ENCODE measurements around the gene HOXB5.

HOXB5 gene

DNA sequence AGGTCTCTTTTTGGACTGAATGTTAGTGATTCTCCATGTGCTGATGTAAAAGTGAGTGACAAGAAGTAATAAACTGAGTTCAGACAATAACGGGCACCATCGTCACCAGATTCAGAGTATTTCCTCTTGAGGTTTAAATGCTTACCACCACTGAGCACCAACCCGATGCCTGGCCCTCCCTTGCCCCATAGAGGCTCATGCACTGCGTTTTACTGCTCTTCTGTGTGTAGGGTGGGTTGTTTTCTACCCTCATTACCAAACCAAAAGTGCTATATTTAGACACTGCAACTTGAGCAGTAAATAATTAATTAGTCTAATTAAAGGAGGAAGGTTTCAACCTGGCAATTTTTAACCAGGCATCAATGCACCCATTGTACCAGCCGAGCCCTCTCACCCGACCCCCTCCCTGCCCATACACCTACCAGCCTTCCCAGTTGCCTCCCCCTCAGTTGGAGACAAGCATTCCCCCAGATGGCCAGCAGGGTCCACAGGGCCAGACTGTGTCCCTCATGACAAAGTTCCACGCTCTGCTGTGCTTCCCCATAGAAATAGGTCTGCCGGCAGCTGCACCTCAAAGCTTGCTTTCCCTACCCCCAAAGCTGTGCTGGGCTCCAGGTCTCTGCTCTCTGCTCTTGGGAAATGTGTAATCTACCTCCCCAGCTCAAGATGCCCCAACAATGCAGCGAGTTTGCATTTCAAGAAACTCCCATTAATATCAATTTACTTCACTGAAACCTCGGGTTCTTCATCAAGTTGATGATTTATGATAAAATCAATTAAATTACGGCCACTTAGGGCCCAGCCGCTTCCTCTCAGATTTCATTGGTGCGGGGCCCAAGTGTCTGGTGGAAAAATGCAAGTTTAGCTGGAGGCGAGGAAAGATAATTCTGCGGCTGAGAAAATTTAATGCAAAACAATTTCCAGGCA lies 31.4 kb downstream of the HOXB5 start:
- H3K9ac ChIP-seq (ENCODE audit: low read depth, low read length), result no peak overlapping the region
- H3K27ac ChIP-seq (ENCODE audit: low read length), result no peak overlapping the region
- no peaks in the 10 kb centered on the region for H3K36me3 ChIP-seq (ENCODE audit: insufficient read depth, low read length)
- TF ChIP-seq, protein P1, sequence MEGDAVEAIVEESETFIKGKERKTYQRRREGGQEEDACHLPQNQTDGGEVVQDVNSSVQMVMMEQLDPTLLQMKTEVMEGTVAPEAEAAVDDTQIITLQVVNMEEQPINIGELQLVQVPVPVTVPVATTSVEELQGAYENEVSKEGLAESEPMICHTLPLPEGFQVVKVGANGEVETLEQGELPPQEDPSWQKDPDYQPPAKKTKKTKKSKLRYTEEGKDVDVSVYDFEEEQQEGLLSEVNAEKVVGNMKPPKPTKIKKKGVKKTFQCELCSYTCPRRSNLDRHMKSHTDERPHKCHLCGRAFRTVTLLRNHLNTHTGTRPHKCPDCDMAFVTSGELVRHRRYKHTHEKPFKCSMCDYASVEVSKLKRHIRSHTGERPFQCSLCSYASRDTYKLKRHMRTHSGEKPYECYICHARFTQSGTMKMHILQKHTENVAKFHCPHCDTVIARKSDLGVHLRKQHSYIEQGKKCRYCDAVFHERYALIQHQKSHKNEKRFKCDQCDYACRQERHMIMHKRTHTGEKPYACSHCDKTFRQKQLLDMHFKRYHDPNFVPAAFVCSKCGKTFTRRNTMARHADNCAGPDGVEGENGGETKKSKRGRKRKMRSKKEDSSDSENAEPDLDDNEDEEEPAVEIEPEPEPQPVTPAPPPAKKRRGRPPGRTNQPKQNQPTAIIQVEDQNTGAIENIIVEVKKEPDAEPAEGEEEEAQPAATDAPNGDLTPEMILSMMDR (IDR thresholded peaks at IDR 0.05; ENCODE audit: borderline replicate concordance, extremely low read depth, low read length, poor library complexity, severe bottlenecking), result no peak
- no peak for TF ChIP-seq EZH2 (IDR thresholded peaks at IDR 0.05; ENCODE audit: borderline replicate concordance, low read depth, low read length, severe bottlenecking)
- no peaks in the 10 kb centered on the region for H3K4me1 ChIP-seq (ENCODE audit: insufficient read depth, low read length)
- peaks cover 52% of the 10 kb centered on the region for H3K27me3 ChIP-seq (ENCODE audit: insufficient read depth, low read length, poor library complexity)
- ATAC-seq (ENCODE audit: insufficient read depth, low read depth) (no peak), DNase-seq (no peak)
- H3K79me2 ChIP-seq (ENCODE audit: insufficient read depth, low read length), result no peaks in the 10 kb centered on the region
- no peak overlapping the region for H3K4me3 ChIP-seq (ENCODE audit: low read depth in 1 of 2, low read length in 2 of 2)
- H2AFZ ChIP-seq (ENCODE audit: low read depth, low read length), result no peak overlapping the region
- no peaks in the 10 kb centered on the region for H3K9me3 ChIP-seq (ENCODE audit: insufficient read depth, low read length, severe bottlenecking)
- peaks cover 8% of the 10 kb centered on the region; the same call in 1 of the 2 replicates for H4K20me1 ChIP-seq (ENCODE audit: insufficient read depth, low read length)
- no peak overlapping the region for H3K4me2 ChIP-seq (ENCODE audit: insufficient read depth, low read length)

DNA sequence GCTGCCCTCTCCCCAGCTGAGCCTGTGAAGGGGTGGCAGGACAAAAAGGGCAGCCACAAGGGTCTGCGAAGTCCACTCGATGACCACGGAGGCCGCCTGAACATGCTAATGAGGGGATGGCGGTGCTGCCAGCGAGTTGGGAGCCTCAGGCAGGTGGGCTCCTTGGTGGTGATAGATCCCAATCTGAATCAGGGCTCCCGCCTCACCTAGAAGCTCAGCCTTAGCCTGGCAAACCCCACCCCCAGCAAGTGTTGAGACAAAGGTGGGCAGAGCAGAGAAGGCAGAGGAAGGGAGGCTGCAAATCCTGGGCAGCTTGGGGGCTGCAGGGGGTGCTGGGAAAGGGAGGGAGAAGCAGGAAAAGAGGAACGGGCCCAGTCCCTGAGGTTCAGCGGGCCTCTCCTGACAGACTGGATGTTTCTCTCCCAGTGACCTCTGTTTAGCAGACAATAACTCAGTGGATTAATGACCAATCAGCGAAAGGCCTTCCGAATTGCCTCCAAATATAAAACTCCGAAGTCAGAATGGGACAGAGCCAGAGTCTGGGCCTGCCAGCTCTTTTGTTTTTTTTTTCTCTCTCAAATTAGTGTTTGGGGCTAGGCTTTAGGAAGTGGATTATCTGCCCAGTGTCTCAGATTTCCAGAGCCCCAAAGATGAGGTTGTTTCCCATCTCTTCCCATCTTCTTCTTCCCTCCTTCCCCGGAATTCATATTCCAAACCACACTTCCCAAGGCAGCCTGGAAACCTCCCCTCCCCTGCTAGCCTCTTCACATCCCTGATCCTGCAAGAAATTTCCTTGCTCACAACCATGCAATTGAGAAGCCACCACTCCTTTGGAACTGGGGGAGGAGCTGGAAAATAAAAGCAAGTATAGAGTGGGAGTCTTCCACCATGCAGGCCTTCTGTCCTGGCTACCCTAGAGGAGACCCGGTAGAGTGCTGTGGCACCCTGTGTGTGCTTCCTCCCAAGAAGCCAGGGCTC lies 33.5 kb downstream of the HOXB5 start:
- no peaks in the 10 kb centered on the region for H3K79me2 ChIP-seq (ENCODE audit: insufficient read depth, low read length)
- no peaks in the 10 kb centered on the region for H3K36me3 ChIP-seq (ENCODE audit: insufficient read depth, low read length)
- no peaks in the 10 kb centered on the region for H3K4me1 ChIP-seq (ENCODE audit: insufficient read depth, low read length)
- H3K27ac ChIP-seq (ENCODE audit: low read length), result no peak overlapping the region
- H3K4me2 ChIP-seq (ENCODE audit: insufficient read depth, low read length), result no peak overlapping the region
- no peak overlapping the region for H2AFZ ChIP-seq (ENCODE audit: low read depth, low read length)
- H3K9ac ChIP-seq (ENCODE audit: low read depth, low read length), result no peak overlapping the region
- H4K20me1 ChIP-seq (ENCODE audit: insufficient read depth, low read length), result peaks cover 8% of the 10 kb centered on the region; the same call in 1 of the 2 replicates
- no peak for DNase-seq
- no peaks in the 10 kb centered on the region for H3K9me3 ChIP-seq (ENCODE audit: insufficient read depth, low read length, severe bottlenecking)
- peaks cover 55% of the 10 kb centered on the region for H3K27me3 ChIP-seq (ENCODE audit: insufficient read depth, low read length, poor library complexity)
- ATAC-seq (ENCODE audit: insufficient read depth, low read depth), result no peak
- TF ChIP-seq, protein P1 (IDR thresholded peaks at IDR 0.05; ENCODE audit: borderline replicate concordance, extremely low read depth, low read length, poor library complexity, severe bottlenecking), result no peak
- TF ChIP-seq EZH2 (IDR thresholded peaks at IDR 0.05; ENCODE audit: borderline replicate concordance, low read depth, low read length, severe bottlenecking), result no peak
- no peak overlapping the region for H3K4me3 ChIP-seq (ENCODE audit: low read depth in 1 of 2, low read length in 2 of 2)

DNA sequence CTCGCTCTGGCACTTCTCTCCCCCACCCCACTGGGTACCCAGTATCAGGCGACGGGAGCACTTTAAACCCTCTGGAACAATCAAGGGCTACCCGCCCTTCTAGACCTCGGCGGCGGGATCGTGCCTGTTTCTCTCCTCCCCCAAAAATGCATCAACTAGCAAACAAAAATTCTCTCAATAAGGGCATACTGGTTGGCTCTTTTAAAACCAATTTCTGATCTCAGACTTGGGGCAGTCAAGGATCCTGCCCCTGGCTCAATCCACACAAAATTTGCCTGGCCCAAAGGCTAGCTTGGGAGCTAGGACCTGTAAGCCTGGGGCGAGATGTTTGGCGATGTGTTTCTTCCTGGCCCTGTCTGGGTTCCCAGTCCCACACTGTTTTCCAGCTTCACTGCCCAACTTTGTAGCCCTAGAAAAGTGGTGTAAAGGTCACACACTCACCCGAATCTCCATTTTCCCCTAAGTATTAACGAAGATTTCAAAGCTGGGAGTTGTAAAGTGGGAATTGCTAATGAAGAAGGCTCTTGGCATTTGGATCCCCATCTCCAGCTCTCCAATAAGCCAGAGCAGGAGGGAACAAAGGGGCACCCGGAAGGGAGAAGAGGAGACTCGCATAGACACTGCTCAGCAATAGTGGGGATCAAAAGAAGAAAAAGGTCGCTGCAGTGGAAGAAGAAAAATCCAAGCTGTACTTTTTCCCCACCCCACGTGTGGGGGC lies 34.3 kb downstream of the HOXB5 start:
- Histone ChIP-seq H3K27me3 (ENCODE audit: insufficient read depth, low read length, poor library complexity) (peaks cover 55% of the 10 kb centered on the region), H4K20me1 (ENCODE audit: insufficient read depth, low read length) (peaks cover 8% of the 10 kb centered on the region; the same call in 1 of the 2 replicates), H3K4me1 (ENCODE audit: insufficient read depth, low read length) (no peaks in the 10 kb centered on the region), H3K27ac (ENCODE audit: low read length) (no peak overlapping the region), H3K9me3 (ENCODE audit: insufficient read depth, low read length, severe bottlenecking) (no peaks in the 10 kb centered on the region), H3K9ac (ENCODE audit: low read depth, low read length) (no peak overlapping the region), H3K79me2 (ENCODE audit: insufficient read depth, low read length) (no peaks in the 10 kb centered on the region), H3K4me2 (ENCODE audit: insufficient read depth, low read length) (no peak overlapping the region), H3K4me3 (ENCODE audit: low read depth in 1 of 2, low read length in 2 of 2) (no peak overlapping the region), H3K36me3 (ENCODE audit: insufficient read depth, low read length) (no peaks in the 10 kb centered on the region), H2AFZ (ENCODE audit: low read depth, low read length) (no peak overlapping the region)
- ATAC-seq (ENCODE audit: insufficient read depth, low read depth) (no peak), DNase-seq (no peak)
- TF ChIP-seq EZH2 (IDR thresholded peaks at IDR 0.05; ENCODE audit: borderline replicate concordance, low read depth, low read length, severe bottlenecking), result no peak
- TF ChIP-seq, protein P1 (IDR thresholded peaks at IDR 0.05; ENCODE audit: borderline replicate concordance, extremely low read depth, low read length, poor library complexity, severe bottlenecking), result no peak

All from DND-41 (cell line).